COLO668 (cell line): Measurements from ENCODE around the gene ABCB9.

Experiments
- DNase-seq: peaks from one replicate; lab custom pipeline; 2025; ENCODE audit not compliant: unreplicated experiment; lab: John Stamatoyannopoulos, UW

The ABCB9 gene

GRCh38 chr12:122982963-122983788, 16.9 kb upstream of the ABCB9 start:
- DNase-seq = no peak

GRCh38 chr12:122982477-122982815, 16.2 kb upstream of the ABCB9 start:
- no peak for DNase-seq

- DNase-seq = no peak
Observed at GRCh38 chr12:122981587-122982476, 15.6 kb upstream of the ABCB9 start.

- DNase-seq = peak; percentile 75
Observed at GRCh38 chr12:122981036-122981471, 14.8 kb upstream of the ABCB9 start.

GRCh38 chr12:122980183-122981035, 14.1 kb upstream of the ABCB9 start, which contains the start of gene ARL6IP4:
Gene ARL6IP4, plus strand, starts transcription at chr12:122980681. Its CDS starts 459 bp downstream, at chr12:122981140.
- DNase-seq = peak; percentile 88

GRCh38 chr12:122979908-122980182, 13.6 kb upstream of the ABCB9 start:
- no peak for DNase-seq

GRCh38 chr12:122979001-122979907, 13.0 kb upstream of the ABCB9 start:
- no peak for DNase-seq

- no peak for DNase-seq
Observed at GRCh38 chr12:122978507-122978955, 12.3 kb upstream of the ABCB9 start.

GRCh38 chr12:122977655-122978392, 11.6 kb upstream of the ABCB9 start:
- no peak for DNase-seq

GRCh38 chr12:122977153-122977552, 10.9 kb upstream of the ABCB9 start:
- DNase-seq = no peak

- DNase-seq = no peak
Observed at GRCh38 chr12:122976648-122976975, 10.3 kb upstream of the ABCB9 start.

GRCh38 chr12:122975790-122976647, 9.8 kb upstream of the ABCB9 start:
- peak; percentile 44 for DNase-seq

- peak; percentile 97 for DNase-seq
Observed at GRCh38 chr12:122974892-122975789, 8.9 kb upstream of the ABCB9 start, which contains the start of gene OGFOD2. Gene OGFOD2, plus strand, starts transcription at chr12:122975244. Its CDS starts 8 bp downstream, at chr12:122975252.

- DNase-seq = peak; percentile 99
Observed at GRCh38 chr12:122974274-122974891, 8.1 kb upstream of the ABCB9 start.

GRCh38 chr12:122969676-122970075, 3.4 kb upstream of the ABCB9 start:
- no peak for DNase-seq

GRCh38 chr12:122968104-122968503, 1.8 kb upstream of the ABCB9 start:
- DNase-seq = no peak
